HEK293 (cell line): ENCODE data around the gene LCN9.
A peak's percentile ranks its signal among the peaks of the same experiment; 100 is the strongest.

Source experiments
- CTCF ChIA-PET: fragments of 350-600 bp; formaldehyde crosslinking; extraction: SDS; loops from one replicate; lab custom pipeline; 2021; ENCODE audit warnings: antibody characterized with exemption; lab: Yijun Ruan, JAX
- POLR2A ChIA-PET: fragments of 300-600 bp; formaldehyde crosslinking; extraction: SDS; loops from one replicate; lab custom pipeline; 2020; ENCODE audit warnings: antibody characterized with exemption, inconsistent platforms; lab: Yijun Ruan, JAX
- H3K27ac ChIP-seq: fragments of 200-500 bp; sonication (Bioruptor generic); 2 replicates; pipeline ENCODE4 v1.5.1; 2014; ENCODE audit warnings: low read depth, low read length, control low read depth, inconsistent platforms; ENCODE audit errors: extremely low read depth
- H3K36me3 ChIP-seq, 2 experiments: fragments of 200-500 bp in 1 of 2; sonication (Bioruptor generic) in 1 of 2; 1 replicate in 1 of 2; 2 replicates in 1 of 2; pipeline ENCODE4 v1.5.1; 2014 to 2017; ENCODE audit warnings: inconsistent platforms in 2 of 2, low read length in 2 of 2; ENCODE audit not compliant: control insufficient read depth in 2 of 2, insufficient read depth in 1 of 2
- H3K4me1 ChIP-seq: fragments of 200-500 bp; sonication (Bioruptor generic); 2 replicates; pipeline ENCODE4 v1.5.1; 2014; ENCODE audit warnings: mild to moderate bottlenecking, low read length, inconsistent platforms; ENCODE audit not compliant: control insufficient read depth, insufficient read depth
- H3K4me3 ChIP-seq: 2 replicates; pipeline ENCODE4 v1.5.1; 2011; ENCODE audit warnings: low read depth, mild to moderate bottlenecking, control low read depth, low read length, moderate library complexity
- H3K9me3 ChIP-seq: fragments of 200-500 bp; sonication (Bioruptor generic); 2 replicates; pipeline ENCODE4 v1.5.1; 2014; ENCODE audit warnings: low read depth, low read length, inconsistent platforms; ENCODE audit not compliant: control insufficient read depth, insufficient read depth
- ZNF132 ChIP-seq: fragments of 450-650 bp; formaldehyde crosslinking; IDR thresholded peaks from 2 replicates; pipeline ENCODE4 v1.5.1; 2017; ENCODE audit warnings: missing biosample characterization, missing genetic modification characterization, borderline replicate concordance
- ZNF146 ChIP-seq: fragments of 450-650 bp; formaldehyde crosslinking; IDR thresholded peaks from 2 replicates; pipeline ENCODE4 v1.5.1; 2016; ENCODE audit warnings: missing biosample characterization, missing genetic modification characterization
- ZNF24 ChIP-seq: fragments of 450-650 bp; formaldehyde crosslinking; IDR thresholded peaks from 2 replicates; pipeline ENCODE4 v1.5.1; 2016; ENCODE audit warnings: missing biosample characterization, missing genetic modification characterization
- ZNF510 ChIP-seq: fragments of 450-650 bp; formaldehyde crosslinking; IDR thresholded peaks from 2 replicates; pipeline ENCODE4 v1.5.1; 2018; ENCODE audit warnings: mild to moderate bottlenecking, missing genetic modification characterization, missing biosample characterization; ENCODE audit not compliant: insufficient replicate concordance
- ZNF561 ChIP-seq: fragments of 450-650 bp; IDR thresholded peaks from 2 replicates; pipeline ENCODE4 v1.5.1; 2018; ENCODE audit warnings: missing biosample characterization, missing genetic modification characterization, borderline replicate concordance
- ZNF654 ChIP-seq: fragments of 450-650 bp; formaldehyde crosslinking; IDR thresholded peaks from 2 replicates; pipeline ENCODE4 v1.5.1; 2016; ENCODE audit warnings: low read depth, missing biosample characterization, missing genetic modification characterization
- ZNF707 ChIP-seq: fragments of 450-650 bp; formaldehyde crosslinking; IDR thresholded peaks from 2 replicates; pipeline ENCODE4 v1.5.1; 2016; ENCODE audit warnings: missing biosample characterization, missing genetic modification characterization
- ZXDB ChIP-seq: fragments of 450-650 bp; formaldehyde crosslinking; IDR thresholded peaks from 2 replicates; pipeline ENCODE4 v1.5.1; 2016; ENCODE audit warnings: missing biosample characterization, missing genetic modification characterization
- TF ChIP-seq, protein P1 (sequence below): fragments of 450-650 bp; formaldehyde crosslinking; IDR thresholded peaks from 2 replicates; pipeline ENCODE4 v1.5.1; 2016; ENCODE audit warnings: missing biosample characterization, missing genetic modification characterization, borderline replicate concordance
- TF ChIP-seq, protein P2 (sequence below): sonication (generic); formaldehyde crosslinking; IDR thresholded peaks from 2 replicates; pipeline ENCODE4 v1.8.1; 2022; ENCODE audit warnings: mild to moderate bottlenecking, moderate library complexity, missing genetic modification reagents
- TF ChIP-seq, protein P3 (sequence below): fragments of 450-650 bp; formaldehyde crosslinking; IDR thresholded peaks from 2 replicates; pipeline ENCODE4 v1.5.1; 2016; ENCODE audit warnings: missing biosample characterization, missing genetic modification characterization
- TF ChIP-seq, protein P4 (sequence below): fragments of 450-650 bp; formaldehyde crosslinking; IDR thresholded peaks from 2 replicates; pipeline ENCODE4 v1.5.1; 2016; ENCODE audit warnings: missing biosample characterization, missing genetic modification characterization
- TF ChIP-seq, protein P5 (sequence below): fragments of 450-650 bp; formaldehyde crosslinking; IDR thresholded peaks from 2 replicates; pipeline ENCODE4 v1.5.1; 2017; ENCODE audit warnings: missing biosample characterization, missing genetic modification characterization
- TF ChIP-seq, protein P6 (sequence below): fragments of 450-650 bp; formaldehyde crosslinking; IDR thresholded peaks from 2 replicates; pipeline ENCODE4 v1.5.1; 2016; ENCODE audit warnings: missing biosample characterization, missing genetic modification characterization

Gene LCN9

DNA sequence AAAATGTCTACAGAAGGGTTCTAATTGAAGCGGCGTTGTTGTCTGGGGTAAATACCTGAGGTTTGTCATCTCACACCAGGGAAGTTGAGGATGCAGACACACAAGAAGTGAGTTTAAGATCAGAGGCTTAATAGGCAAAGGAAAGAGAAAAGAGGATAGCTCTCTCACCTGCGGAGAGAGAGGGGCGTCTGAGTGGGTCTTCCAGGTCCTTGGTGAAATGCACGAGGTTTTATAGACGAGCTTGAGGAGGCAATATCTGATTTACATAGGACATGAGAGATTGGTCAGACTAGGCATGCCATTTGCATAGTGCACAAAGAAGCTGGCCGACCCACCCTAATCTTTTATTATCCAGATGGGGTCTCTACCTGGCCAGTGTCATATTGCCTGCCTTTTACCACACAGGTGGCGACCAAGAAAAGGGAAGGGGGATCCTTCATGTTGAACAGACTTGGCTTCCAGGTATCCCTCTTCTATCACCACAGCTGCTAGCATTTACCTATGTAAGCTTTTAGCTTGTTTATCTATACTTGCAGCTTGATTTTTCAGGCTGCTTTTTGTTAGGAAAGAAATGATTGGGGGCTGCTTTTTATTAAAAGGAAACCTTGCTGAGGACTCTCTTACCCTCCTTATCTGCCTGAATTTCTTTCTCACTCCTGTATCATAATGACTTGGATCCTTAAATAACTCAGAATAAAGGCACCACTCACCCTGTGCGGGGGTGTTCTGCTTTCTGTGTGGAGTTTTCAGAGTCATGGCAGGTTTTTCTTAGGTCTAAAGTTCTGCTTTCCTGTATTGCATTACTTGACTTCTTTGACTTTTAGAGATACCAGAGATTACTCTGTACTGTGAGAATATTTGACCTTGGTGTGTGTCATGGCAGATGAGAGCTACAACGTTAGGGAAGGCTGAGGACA lies 14.4 kb upstream of the LCN9 start (continued):
- TF ChIP-seq, protein P1, sequence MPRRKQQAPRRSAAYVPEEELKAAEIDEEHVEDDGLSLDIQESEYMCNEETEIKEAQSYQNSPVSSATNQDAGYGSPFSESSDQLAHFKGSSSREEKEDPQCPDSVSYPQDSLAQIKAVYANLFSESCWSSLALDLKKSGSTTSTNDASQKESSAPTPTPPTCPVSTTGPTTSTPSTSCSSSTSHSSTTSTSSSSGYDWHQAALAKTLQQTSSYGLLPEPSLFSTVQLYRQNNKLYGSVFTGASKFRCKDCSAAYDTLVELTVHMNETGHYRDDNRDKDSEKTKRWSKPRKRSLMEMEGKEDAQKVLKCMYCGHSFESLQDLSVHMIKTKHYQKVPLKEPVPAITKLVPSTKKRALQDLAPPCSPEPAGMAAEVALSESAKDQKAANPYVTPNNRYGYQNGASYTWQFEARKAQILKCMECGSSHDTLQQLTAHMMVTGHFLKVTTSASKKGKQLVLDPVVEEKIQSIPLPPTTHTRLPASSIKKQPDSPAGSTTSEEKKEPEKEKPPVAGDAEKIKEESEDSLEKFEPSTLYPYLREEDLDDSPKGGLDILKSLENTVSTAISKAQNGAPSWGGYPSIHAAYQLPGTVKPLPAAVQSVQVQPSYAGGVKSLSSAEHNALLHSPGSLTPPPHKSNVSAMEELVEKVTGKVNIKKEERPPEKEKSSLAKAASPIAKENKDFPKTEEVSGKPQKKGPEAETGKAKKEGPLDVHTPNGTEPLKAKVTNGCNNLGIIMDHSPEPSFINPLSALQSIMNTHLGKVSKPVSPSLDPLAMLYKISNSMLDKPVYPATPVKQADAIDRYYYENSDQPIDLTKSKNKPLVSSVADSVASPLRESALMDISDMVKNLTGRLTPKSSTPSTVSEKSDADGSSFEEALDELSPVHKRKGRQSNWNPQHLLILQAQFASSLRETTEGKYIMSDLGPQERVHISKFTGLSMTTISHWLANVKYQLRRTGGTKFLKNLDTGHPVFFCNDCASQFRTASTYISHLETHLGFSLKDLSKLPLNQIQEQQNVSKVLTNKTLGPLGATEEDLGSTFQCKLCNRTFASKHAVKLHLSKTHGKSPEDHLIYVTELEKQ (tag by site-specific recombination): no peak
- TF ChIP-seq ZNF654 (tag by site-specific recombination): no peak
- TF ChIP-seq, protein P2, sequence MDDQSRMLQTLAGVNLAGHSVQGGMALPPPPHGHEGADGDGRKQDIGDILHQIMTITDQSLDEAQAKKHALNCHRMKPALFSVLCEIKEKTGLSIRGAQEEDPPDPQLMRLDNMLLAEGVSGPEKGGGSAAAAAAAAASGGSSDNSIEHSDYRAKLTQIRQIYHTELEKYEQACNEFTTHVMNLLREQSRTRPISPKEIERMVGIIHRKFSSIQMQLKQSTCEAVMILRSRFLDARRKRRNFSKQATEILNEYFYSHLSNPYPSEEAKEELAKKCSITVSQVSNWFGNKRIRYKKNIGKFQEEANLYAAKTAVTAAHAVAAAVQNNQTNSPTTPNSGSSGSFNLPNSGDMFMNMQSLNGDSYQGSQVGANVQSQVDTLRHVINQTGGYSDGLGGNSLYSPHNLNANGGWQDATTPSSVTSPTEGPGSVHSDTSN (CRISPR knock-in tag): no peak
- no peak for TF ChIP-seq ZNF561
- TF ChIP-seq ZNF146: no peak
- TF ChIP-seq ZNF132 (tag by site-specific recombination): no peak
- TF ChIP-seq ZNF510 (tag by site-specific recombination): no peak

DNA sequence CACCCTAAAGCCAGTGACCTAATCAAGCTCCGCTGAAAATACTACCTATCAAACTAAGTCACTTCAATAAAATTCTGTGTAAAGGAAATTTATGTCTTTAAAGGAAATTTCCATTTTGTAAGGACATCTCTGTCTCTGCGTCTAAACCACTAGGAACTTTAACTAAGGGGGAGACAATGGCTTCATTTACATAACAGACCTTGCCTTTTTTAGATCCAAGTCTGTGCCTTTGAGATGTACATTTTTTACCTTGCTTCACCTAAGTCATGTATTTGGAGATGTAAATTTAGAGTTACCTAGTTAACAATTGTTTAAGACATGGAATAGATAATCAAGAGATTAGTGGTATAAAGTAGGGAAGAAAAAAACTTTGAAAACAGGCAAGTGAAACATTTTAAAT lies 13.6 kb upstream of the LCN9 start:
- TF ChIP-seq ZNF707 (tag by site-specific recombination): no peak
- TF ChIP-seq ZXDB (tag by site-specific recombination): no peak
- TF ChIP-seq, protein P3, sequence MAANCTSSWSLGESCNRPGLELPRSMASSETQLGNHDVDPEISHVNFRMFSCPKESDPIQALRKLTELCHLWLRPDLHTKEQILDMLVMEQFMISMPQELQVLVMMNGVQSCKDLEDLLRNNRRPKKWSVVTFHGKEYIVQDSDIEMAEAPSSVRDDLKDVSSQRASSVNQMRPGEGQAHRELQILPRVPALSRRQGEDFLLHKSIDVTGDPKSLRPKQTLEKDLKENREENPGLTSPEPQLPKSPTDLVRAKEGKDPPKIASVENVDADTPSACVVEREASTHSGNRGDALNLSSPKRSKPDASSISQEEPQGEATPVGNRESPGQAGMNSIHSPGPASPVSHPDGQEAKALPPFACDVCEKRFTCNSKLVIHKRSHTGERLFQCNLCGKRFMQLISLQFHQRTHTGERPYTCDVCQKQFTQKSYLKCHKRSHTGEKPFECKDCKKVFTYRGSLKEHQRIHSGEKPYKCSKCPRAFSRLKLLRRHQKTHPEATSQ (tag by site-specific recombination): no peak
- TF ChIP-seq, all 188 proteins: peak for 0
- CTCF ChIA-PET: no interaction called here

DNA sequence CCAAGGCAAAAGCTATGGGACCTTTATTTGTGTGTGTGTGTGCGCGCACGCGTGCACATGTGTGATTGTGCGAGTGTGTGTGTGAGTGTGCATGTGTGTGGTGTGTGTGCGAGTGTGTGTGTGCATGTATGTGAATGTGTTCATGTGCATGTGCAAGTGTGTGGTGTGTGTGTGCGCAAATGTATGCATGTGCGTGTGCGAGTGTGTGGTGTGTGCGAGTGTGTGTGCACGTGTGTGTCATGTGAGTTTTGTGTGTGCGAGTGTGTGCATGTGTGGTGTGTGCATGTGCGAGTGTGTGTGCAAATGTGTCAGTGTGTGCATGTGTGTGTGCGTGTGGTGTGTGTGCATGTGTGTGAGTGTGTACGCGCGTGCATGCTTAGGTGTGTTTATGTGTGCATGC lies 12.7 kb upstream of the LCN9 start:
- POLR2A ChIA-PET: no interaction called here
- no peaks in the 10 kb centered on the region for H3K4me1 ChIP-seq
- no peaks in the 10 kb centered on the region for H3K9me3 ChIP-seq
- CTCF ChIA-PET: interaction anchor here (0.6 kb wide), 1 partner anchor 1479 kb away, joined by 4 read pairs; no protein-coding TSS in a partner anchor
- H3K36me3 ChIP-seq: no peaks in the 10 kb centered on the region
- no peak overlapping the region for H3K27ac ChIP-seq
- H3K4me3 ChIP-seq: no peak overlapping the region
- TF ChIP-seq, protein P4, sequence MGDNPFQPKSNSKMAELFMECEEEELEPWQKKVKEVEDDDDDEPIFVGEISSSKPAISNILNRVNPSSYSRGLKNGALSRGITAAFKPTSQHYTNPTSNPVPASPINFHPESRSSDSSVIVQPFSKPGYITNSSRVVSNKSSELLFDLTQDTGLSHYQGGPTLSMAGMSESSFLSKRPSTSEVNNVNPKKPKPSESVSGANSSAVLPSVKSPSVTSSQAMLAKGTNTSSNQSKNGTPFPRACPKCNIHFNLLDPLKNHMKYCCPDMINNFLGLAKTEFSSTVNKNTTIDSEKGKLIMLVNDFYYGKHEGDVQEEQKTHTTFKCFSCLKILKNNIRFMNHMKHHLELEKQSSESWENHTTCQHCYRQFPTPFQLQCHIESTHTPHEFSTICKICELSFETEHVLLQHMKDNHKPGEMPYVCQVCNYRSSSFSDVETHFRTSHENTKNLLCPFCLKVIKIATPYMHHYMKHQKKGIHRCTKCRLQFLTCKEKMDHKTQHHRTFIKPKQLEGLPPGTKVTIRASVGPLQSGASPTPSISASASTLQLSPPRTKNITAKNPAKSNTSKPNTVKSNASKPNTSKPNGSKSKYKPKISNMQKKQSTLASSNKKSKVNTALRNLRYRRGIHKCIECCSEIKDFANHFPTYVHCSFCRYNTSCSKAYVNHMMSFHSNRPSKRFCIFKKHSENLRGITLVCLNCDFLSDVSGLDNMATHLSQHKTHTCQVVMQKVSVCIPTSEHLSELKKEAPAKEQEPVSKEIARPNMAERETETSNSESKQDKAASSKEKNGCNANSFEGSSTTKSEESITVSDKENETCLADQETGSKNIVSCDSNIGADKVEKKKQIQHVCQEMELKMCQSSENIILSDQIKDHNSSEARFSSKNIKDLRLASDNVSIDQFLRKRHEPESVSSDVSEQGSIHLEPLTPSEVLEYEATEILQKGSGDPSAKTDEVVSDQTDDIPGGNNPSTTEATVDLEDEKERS (tag by site-specific recombination): no peak
- TF ChIP-seq, protein P5, sequence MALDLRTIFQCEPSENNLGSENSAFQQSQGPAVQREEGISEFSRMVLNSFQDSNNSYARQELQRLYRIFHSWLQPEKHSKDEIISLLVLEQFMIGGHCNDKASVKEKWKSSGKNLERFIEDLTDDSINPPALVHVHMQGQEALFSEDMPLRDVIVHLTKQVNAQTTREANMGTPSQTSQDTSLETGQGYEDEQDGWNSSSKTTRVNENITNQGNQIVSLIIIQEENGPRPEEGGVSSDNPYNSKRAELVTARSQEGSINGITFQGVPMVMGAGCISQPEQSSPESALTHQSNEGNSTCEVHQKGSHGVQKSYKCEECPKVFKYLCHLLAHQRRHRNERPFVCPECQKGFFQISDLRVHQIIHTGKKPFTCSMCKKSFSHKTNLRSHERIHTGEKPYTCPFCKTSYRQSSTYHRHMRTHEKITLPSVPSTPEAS (tag by site-specific recombination): peak; percentile 98
- TF ChIP-seq, protein P6, sequence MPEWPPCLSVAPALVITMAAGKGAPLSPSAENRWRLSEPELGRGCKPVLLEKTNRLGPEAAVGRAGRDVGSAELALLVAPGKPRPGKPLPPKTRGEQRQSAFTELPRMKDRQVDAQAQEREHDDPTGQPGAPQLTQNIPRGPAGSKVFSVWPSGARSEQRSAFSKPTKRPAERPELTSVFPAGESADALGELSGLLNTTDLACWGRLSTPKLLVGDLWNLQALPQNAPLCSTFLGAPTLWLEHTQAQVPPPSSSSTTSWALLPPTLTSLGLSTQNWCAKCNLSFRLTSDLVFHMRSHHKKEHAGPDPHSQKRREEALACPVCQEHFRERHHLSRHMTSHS: no peak
- TF ChIP-seq ZNF24 (tag by site-specific recombination): no peak

More for the DNA sequence above, 13.6 kb upstream of the LCN9 start:
- POLR2A ChIA-PET: no interaction called here
- H3K36me3 ChIP-seq: no peaks in the 10 kb centered on the region
- no peaks in the 10 kb centered on the region for H3K4me1 ChIP-seq
- H3K27ac ChIP-seq: no peak overlapping the region
- H3K4me3 ChIP-seq: no peak overlapping the region
- H3K9me3 ChIP-seq: no peaks in the 10 kb centered on the region
